ENCODE data around the gene C1QTNF9B. TPM values are rescaled to one million over a fixed set of nuclear protein-coding genes. Genes with fewer than 3 reads are reported as not detected.

Gene C1QTNF9B
- total RNA-seq, 3 donors from 2014 or later: not detected

Other genes with a start within 250 kb of the C1QTNF9B start
- 10 to 100 TPM; 15.1 to 20.1 (median 17.4) TPM for gene MIPEP, start 8.1 kb downstream of the C1QTNF9B start, total RNA-seq

All from activated T-cell treated with anti-CD3 and anti-CD28 coated beads, Interleukin-2, amount 50 U/mL, for 4 hours (primary cell).